Measurements from ENCODE around the gene BCL3. TPM values are rescaled to one million over a fixed set of nuclear protein-coding genes. Genes with fewer than 3 reads are reported as not detected.

Gene BCL3
- total RNA-seq, 1 experiment from 2014 or later = 37.9 TPM

- H3K9me3 ChIP-seq (ENCODE audit: control insufficient read depth in 1 of 2, insufficient read depth in 1 of 2, low read depth in 1 of 2, low read length in 2 of 2) = no peaks in the 10 kb centered on the region
- H3K27ac ChIP-seq (ENCODE audit: low read depth, low read length) = peak overlapping the region; percentile 98
- no peak for TF ChIP-seq SIN3A (IDR thresholded peaks at IDR 0.05; ENCODE audit: low read depth)
- TF ChIP-seq CTCF (IDR thresholded peaks at IDR 0.05 in 2 of 3, conservative IDR thresholded peaks at IDR 0.05 in 1 of 3; ENCODE audit: borderline replicate concordance in 1 of 3, insufficient read depth in 1 of 3, low read depth in 2 of 3, low read length in 2 of 3) = no peak
- TF ChIP-seq POLR2AphosphoS5 (IDR thresholded peaks at IDR 0.05; ENCODE audit: low read depth, low read length) = no peak
- TF ChIP-seq RAD21 (IDR thresholded peaks at IDR 0.05; ENCODE audit: low read depth) = no peak
- no peak for TF ChIP-seq EGR1 (IDR thresholded peaks at IDR 0.05; ENCODE audit: low read depth)
- TF ChIP-seq JUND (IDR thresholded peaks at IDR 0.05) = no peak
- TF ChIP-seq MAX (IDR thresholded peaks at IDR 0.05) = no peak
- no peak for TF ChIP-seq ZNF274 (IDR thresholded peaks at IDR 0.05; ENCODE audit: low read depth, low read length)
- TF ChIP-seq TCF7L2 (IDR thresholded peaks at IDR 0.05; ENCODE audit: borderline replicate concordance, extremely low read depth, insufficient read depth, insufficient read length) = no peak
- TF ChIP-seq SRF (IDR thresholded peaks at IDR 0.05; ENCODE audit: low read depth) = no peak
- no peak for TF ChIP-seq YY1 (IDR thresholded peaks at IDR 0.05; ENCODE audit: extremely low read depth, insufficient replicate concordance, low read depth, low read length)
- H4K20me1 ChIP-seq (ENCODE audit: insufficient read depth) = no peaks in the 10 kb centered on the region
- H3K36me3 ChIP-seq (ENCODE audit: control insufficient read depth in 1 of 2, insufficient read depth in 2 of 2, low read length in 2 of 2) = peaks cover 4 to 5% of the 10 kb centered on the region in 2 experiments; a peak in 2 of 4 replicates
- H2AFZ ChIP-seq (ENCODE audit: low read depth, low read length, poor library complexity, severe bottlenecking) = no peak overlapping the region
- H3K4me1 ChIP-seq (ENCODE audit: control insufficient read depth in 1 of 2, insufficient read depth in 2 of 2, low read length in 2 of 2) = peaks cover 48 to 84% of the 10 kb centered on the region in 2 experiments
- H3K79me2 ChIP-seq (ENCODE audit: insufficient read depth, low read length) = peaks cover 21% of the 10 kb centered on the region
- H3K4me2 ChIP-seq (ENCODE audit: low read length) = peak overlapping the region; percentile 81
- no peaks in the 10 kb centered on the region for H3K27me3 ChIP-seq (ENCODE audit: insufficient read depth, low read length)
- H3K9me2 ChIP-seq (ENCODE audit: insufficient read depth) = no peaks in the 10 kb centered on the region
- POLR2A ChIA-PET = interaction anchor here (1.2 kb wide), 1 partner anchor 14 kb away, joined by 5 read pairs; no protein-coding TSS in a partner anchor
- H3K9ac ChIP-seq (ENCODE audit: low read length) = peak overlapping the region; percentile 89
- H3K4me3 ChIP-seq (replicated peaks in 1 of 2; ENCODE audit: low read depth in 1 of 2, low read length in 2 of 2) = peak overlapping the region; percentile 65 to 85
- intact Hi-C loops (cut with micrococcal nuclease) = no loop called here
- DNase-seq (ENCODE audit: low read depth, low spot score) (no peak), ATAC-seq (no peak)
- CTCF ChIA-PET = no interaction called here
- TSS peak; percentile 67 for BruUV-seq (replicated peaks)
- RAD21 ChIA-PET (ENCODE audit: low non-redundant PET in 1 of 2, low total read pairs in 2 of 2, uncharacterized antibody in 2 of 2, unreplicated experiment in 2 of 2) = interaction anchor here in 1 of 2 experiments (0.8 kb wide), 1 partner anchor 25 kb away, joined by 3 read pairs; no protein-coding TSS in a partner anchor
Measured at GRCh38 chr19:44749292-44749691, 784 bp downstream of the BCL3 start.
